ENCODE measurements around the gene ANKRD44.

Gene ANKRD44

DNA sequence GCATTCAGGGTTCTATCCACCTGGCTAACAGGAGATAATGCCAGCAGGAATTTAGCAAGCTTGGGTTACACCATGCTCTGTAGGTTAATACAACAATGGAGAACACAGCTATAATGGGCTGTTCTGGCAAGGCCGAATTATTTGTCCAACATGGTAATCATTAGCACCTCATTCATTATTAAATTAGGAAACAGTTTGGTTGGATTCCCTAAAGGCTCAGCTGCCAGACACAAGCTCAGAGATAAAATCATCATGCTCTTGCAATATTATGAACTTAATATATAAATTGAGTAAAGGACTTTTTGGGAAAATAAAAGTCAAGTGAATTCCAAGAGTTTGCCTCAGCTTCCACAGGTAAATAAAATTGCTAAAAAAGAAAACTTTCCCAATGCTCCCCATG is 166.4 kb downstream of the ANKRD44 start:
- no peak for DNase-seq (ENCODE audit: low read depth)

DNA sequence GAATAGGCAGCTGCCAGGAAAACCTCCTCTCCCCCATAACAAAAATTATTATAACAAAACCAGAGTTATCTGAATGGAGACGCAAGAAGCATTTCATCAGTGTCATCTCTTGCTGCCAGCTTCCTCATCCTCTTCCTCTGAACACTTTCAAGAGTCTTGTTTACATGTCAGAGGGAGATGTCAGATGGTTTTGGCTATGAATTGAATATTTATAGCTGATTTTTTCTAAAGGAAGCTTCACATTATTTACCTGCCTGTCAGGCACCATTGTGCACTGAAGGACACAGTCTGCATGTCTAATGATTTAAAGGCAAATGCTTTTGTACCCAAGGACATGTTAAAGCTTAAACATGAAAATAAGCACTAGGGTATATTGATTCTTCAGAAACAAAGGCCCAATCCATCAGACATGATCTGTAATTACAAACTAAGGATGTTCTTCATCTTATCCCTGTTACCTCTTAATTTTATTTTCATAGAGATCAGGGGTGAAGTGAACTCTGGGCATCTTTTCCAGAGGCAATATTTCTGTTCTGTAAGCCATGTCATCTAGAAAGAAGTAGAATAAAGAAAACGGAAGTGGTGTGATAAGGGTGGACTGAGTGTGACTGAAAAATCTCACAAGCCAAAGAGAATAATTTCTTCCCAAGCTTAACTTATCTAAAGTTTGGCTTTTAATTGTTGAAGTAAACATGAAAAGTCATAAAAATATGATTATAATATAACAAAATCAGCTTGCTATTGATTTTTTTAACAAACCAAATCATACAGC is 168.7 kb downstream of the ANKRD44 start:
- DNase-seq (ENCODE audit: low read depth): no peak

DNA sequence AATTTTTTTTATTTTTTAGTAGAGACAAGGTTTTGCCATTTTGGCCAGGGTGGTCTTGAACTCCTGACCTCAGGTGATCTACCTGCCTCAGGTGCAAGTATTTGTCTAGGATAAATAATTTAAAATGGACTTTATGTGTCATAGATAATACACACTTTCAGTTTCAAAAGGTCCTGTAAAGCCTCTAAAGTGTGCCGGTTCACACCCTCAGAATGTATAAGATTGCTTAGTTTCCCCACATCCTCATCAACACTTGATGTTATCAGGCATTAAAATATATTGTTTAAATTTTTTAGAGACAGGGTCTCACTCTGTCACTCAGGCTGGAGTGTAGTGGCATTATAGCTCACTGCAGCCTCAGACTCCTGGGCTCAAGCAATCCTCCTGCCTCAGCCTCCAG is 170.5 kb downstream of the ANKRD44 start:
- DNase-seq (ENCODE audit: low read depth): no peak

DNA sequence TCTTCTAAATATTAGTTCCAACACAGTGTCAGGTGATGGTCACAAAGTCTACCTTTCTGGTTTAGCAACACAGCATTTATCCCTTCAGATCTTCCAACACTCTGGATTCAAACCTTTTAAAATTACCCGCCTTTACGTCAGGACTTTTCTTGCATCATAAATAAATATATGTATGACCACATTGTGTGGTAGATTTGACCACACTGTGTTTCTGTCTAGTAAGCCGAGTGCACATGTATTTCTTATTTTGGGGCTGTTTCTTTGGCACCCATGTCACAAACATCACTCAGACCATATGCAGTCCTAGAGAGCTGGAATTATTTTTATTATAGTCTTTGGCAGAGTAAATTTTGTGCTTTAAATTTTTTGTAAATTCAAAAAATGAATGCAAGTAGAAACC is 172.1 kb downstream of the ANKRD44 start:
- DNase-seq (ENCODE audit: low read depth): no peak

DNA sequence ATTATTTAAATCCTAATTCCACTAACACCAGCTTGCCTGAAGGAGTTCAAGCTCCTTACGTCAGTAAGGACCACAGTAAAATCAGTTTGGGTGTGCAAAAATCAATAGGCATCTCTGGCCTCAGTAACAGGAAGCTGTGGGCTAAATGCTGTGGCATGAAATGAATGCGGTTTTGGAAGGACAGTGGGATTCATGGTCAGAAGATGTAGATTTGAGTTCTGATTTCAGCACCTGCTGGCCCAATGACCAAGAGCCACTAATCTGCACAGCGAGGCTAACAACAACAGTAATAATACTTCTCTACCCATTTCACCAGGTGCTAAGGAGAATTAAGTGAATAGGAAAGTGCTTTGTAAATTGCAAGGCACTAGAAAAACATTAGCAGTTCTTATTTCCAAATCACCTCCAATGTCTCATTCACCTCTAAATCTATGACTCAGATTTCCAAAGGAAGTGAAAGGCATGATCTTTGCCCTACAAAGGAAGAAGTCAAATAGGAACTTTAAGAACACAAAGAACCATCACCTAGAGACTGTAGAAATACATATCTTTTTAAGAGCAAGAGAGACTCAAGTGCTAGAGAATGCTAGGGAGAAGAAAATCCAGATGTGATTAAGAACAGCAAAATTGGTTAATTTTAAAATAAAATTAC is 172.6 kb downstream of the ANKRD44 start:
- DNase-seq (ENCODE audit: low read depth): no peak

DNA sequence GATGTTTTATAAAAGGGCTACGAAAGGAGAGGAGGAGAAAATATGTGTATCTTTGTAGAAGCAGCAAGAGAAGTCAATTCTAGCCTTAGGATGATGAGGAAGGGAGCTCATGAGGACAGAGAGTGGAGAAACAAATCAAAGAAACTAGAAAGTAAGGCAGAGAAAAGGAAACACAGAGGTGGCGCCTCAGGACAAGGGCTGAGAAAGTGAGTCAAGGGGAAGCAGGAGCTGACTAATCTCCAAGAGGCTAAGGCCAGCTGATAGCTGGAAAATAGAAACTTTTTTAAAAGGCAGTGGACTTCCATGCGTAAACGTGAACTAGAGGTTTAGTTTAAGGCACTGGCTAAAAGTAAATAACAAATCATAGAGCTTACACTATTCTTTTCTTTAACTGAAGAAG is 173.3 kb downstream of the ANKRD44 start:
- DNase-seq (ENCODE audit: low read depth): no peak

DNA sequence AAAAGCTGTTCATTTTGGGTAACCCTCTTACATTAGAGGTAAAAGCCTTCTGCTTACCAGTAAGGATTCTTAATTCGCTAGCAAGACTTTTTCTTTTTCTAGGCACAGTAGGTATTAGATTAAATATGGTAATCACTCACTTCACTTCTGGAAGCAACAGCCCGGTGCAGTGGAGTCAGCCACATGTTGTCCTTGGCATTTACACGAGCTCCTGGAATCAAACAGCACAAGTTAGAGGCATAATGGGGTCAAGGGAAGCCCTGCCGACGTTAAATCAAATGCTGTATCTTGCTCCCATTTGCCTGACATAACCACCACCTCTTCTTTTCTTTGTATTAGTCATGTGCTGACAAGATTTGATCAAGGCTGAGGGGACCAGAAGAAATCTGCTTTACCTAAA is 174.1 kb downstream of the ANKRD44 start:
- DNase-seq (ENCODE audit: low read depth): no peak

DNA sequence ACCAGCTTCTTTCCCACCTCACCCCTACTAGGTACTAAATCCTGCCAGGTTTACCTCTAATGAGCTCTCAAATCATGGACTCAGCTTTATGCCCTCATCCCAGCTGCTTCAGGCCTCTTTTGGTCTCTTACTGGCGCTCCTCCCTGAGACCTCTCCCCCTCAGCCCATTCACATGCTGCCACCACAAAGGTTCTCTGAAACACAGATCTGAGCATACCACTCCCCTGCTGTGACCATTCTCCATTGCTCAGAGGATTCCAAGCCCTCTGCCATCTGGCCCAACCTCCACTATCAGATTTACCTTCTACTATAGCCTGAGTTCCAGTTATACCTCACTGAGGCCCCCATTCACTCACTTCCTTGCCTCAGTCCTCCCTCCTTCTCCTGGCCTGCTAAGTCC is 174.8 kb downstream of the ANKRD44 start:
- no peak for DNase-seq (ENCODE audit: low read depth)

DNA sequence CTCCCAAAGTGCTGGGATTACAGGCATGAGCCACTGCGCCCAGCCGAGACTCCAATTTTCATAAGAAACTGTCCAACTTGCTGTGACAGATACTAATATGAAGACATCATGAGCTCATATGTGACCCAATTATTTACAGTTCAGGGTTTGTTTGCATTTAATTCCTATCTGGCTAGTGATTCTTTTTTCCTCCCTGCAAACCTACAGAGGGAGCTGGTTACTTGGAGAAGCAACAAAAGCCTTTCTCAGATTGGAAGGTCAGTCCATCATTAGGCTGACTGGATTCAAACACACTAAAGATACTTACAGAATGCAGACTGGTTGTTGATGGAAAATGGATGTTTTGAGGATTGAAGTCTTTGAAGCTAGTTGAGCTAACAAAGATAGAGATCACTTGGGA is 176.4 kb downstream of the ANKRD44 start:
- no peak for DNase-seq (ENCODE audit: low read depth)

DNA sequence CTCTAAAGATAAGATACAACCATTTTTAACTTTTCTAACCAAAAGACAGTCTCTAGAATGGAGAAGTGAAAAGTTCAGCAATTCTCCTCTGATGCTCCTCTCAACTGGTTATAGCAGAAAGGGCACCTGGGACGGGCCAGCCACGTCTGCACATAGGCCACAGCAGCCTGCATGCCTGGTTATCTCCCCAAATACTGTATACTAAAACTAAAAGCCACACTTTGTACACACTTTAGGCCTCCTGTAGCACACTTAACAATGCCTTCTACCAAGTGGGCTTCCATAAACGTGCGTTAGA is 179.1 kb downstream of the ANKRD44 start:
- DNase-seq (ENCODE audit: low read depth): no peak

DNA sequence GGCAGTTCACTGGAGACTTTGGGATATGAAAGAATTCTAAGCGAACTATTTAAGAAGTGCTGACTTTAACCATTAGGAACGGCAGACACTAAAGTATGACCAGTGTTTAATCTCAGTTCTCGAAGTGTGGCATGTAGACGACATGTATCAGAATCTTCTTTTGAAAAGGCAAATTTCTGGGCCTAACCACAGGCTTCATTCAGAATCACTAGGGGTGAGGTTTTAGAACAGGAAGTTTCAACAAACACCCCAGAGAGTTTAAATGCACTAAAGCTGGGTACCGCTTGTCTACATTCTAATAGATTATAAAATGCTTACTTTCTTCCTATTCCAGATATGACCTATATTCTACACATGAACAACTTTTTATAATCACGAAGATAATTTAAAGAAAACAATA is 180.3 kb downstream of the ANKRD44 start:
- no peak for DNase-seq (ENCODE audit: low read depth)

DNA sequence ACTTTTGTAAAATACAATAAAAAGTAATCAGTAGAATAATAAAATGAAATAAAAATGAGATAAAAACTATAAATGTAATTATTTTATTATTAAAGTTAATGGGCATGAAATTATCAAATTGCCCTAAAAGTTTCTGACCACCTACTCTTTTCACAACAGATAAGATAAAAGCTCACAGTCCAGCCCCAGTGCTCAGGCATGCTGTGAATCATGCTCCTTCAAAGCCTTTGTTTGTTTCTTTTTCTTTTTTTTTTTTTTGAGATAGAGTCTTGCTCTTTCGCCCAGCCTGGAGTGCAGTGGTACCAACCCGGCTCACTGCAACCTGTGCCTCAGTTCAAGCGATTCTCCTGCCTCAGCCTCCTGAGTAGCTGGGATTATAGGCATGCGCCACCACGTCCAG is 181.7 kb downstream of the ANKRD44 start:
- DNase-seq (ENCODE audit: low read depth): no peak

DNA sequence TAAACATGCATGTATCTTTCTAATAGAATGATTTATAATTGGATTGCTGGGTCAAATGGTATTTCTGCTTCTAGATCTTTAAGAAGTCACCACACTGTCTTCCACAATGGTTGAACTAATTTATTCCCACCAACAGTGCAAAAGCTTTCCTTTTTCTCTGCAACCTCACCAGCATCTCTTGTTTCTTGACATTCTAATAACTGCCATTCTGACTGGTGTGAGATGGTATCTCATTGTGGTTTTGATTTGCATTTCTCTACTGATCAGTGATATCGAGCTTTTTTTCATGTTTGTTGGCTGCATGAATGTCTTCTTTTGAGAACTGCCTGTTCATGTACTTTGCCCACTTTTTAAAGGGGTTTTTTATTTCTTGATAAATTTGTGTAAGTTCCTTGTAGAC is 182.5 kb downstream of the ANKRD44 start:
- no peak for DNase-seq (ENCODE audit: low read depth)

DNA sequence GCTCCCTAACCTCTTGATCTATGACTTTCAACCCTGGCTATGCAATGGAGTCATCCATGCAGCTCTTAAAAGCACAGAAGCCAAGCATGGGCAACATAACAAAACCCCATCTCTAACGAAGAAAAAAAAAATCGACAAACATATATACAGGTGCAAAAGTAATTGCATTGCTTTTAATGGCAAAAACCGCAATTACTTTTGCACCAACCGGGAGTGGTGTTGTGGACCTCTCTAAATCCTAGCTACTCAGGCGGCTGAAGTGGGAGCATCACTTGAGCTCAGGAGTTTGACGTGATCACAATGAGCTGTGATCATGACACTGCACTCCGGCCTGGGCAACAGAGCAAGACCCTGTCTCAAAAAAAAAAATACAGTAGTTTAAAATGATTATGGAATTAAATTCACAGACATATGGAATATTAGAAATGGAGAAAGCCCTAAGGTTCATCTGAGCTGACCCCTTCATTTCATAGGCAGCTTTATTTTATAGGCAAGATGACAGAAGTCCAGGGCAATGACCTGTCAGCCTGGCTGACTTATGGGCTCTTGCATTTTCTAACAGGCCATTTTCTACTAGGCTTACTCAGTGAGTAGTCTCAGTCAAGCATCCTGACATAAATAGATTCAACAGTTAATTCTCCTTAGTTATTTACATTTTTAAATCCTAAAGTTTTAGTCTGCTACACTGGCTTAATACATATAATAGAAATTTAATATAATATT is 183.8 kb downstream of the ANKRD44 start:
- DNase-seq (ENCODE audit: low read depth): no peak

DNA sequence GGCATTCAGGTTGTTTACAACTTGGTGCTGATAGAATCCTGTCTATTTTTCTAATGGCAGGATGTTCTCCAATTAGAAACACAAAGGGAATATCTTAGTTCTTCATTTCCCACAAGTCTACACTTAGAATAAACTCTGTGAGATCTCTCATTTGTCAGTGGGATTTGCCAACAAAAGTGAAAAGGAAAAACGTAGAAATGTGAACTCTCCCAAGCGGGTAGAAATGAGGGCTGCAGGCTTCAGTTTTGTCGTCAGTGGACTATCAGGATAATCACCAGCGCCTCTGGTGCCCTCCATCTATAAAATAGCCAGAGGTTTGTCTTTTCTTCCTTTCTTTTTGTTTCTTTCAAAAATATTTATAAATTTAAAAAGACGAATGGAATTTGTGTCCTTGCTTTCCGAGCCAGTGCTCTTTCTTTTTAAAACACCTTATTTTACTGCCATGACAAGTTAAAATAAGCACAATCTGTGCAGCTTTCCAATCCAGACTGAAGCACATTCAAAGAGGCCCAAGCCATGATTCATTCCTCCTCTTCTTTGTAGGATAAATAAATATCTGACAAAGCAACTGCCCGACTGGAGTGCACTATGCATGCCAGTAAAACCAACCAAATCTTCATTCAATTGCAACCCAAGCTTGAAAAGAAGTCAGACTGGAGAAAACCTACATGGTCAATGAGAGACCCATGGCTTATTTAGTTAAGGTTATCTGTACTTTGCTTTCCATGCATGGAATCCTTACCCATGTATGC is 185.8 kb downstream of the ANKRD44 start:
- no peak for DNase-seq (ENCODE audit: low read depth)

DNA sequence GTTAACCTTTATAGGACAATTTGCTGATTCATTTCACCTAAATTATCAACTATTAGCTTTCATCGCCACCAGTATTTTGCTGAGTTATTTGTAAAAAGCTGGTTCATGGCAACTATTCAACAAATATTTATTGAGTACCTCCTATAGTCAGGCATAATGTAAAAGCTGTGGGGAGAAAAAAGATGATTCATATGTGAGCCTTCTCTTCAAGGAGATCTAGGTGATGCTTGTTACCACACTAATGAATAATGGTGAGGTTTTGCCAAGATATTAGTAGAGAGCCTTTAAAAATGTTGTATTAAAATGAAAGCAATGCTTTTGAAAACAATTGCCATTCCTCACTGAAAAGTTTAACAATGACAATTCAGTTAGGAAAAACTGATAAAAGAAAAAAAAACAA is 187.8 kb downstream of the ANKRD44 start:
- DNase-seq (ENCODE audit: low read depth): no peak

DNA sequence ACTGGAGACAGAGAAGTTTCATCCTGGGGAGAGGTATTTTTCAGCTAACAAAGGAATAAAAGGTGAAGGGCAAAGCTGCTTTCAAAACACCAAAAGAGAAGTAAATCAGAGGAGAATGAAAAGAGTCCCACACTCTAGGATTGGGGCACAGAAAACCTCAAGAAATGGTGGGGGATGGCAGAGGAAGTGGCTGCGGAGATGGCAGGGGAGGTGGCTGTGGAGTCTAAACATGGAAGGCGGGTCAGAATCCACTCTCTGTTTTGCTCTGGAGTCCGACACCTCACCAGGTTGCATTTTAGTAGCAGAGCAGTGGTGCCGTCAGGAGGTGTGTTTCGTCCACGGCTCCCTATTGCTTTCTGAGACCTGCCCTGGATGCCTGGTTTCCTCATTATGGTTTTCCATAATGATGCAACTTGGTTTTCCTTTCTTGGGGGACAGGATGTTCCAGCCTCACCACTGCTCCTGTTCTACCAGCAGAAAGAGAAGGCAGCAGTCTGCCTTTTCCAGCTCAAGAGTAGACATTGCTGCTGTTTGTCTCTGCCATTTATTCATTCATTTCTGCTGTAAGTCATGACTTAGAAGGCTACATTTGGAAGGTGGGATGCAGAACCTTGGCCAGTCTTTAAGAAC is 188.7 kb downstream of the ANKRD44 start:
- no peak for DNase-seq (ENCODE audit: low read depth)

DNA sequence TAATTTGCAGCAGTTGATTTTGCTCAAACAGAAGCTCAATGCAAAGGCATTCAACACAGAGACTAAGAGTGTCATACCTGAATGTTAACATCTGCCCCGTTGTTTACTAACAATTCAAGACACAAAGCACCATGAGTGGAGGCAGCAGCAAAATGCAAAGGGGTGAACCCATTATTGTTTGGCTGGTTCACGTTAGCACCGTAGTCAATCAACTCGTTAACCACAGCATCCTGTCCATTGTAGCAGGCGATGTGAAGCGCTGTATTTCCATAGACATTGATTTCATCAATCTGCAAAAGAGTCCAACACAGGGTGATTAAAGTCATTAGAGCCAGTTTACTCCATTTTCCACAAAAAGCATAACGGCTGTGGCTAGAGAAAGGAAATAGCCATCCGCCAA is 189.3 kb downstream of the ANKRD44 start:
- no peak for DNase-seq (ENCODE audit: low read depth)

DNA sequence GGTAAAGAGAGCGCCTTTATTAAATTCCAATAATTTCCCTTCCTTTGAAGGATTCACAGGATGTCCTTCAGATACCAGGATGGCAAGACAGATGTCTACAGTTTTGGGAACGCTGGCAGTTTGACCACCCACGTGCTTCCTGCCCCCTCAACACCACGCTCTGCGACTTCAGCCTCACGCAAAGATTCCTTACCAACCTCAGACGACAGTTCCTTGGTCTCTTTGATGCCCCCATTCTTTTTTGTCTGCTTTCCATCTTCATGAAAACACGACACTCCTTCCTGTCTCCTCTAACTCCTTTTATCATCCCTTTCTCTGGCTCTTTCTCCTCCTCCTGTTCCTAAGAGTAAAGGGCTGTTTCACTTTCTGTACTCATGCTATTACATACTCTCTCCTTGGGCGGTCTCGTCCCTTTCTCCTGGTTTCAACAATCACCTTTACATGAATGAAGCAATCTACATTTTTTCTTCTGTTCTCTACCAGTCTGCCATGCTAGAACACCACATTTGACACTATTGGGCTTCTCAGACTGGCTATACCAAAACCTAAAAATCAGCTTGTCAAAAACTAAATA is 194.2 kb downstream of the ANKRD44 start:
- no peak for DNase-seq (ENCODE audit: low read depth)

DNA sequence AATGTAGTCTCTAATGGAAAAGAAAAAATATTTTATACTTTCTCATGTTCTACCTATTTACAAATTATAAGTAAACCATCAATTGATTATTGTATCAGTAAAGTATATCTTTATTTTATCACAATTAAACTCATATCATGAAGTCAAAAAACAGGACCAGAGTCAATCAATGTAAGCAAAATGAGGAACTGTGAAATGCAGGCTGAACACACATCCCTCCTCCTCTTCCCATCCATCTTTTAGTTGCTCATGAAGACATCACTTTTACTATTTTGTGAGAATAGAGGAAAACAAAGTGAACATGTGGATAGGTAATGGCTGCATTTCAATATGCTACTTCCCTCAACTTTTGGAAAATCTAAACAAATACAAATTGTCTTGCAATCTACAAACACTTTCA is 195.3 kb downstream of the ANKRD44 start:
- no peak for DNase-seq (ENCODE audit: low read depth)

DNA sequence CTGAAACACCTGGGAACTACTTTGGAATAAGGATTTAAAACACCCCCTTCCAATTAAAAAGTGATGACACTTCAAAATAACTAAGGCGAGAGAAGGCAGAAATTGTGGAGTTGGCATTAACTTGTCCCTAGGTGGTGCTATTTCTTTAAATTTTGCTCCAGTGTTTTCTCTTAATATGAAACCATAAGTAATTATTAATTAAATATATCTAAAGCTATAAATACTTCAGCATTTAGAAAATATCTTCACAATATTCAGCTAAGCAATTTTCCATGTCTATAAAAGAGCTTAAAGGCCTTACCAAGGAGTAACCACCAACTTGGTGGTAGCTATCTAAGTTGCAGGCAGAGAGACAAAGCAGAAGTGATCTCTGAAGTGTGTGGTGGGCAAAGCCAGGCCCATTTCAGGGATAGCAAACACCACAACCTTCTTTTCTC is 197.3 kb downstream of the ANKRD44 start:
- no peak for DNase-seq (ENCODE audit: low read depth)

DNA sequence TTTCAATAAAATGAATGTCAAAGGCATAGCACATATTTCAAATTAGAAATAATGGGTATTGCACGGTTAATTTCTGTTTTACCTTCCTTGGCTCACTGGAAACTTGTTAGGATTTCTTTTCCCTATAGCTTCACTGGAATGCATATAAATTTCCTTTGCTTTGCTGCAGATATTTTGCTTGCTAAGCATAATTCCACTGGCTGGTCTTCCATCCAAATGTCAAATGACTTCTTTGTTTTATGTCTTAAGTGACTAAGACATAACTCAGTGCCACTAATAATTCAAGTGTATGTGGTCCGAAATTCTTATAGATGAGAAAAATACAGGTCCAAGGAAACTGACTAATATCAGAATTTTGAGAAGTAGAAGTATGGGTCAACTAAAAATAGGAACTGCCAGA is 201.3 kb downstream of the ANKRD44 start:
- no peak for DNase-seq (ENCODE audit: low read depth)
